ENCODE measurements around the gene SHROOM1. TPM values are rescaled to one million over a fixed set of nuclear protein-coding genes. Genes with fewer than 3 reads are reported as not detected.

The SHROOM1 gene
- total and polyA plus RNA-seq, 2 donors (not counting 3 experiments of a cell fraction or from before 2014, with no cell fraction given): 12.8 to 20.9 TPM

DNA sequence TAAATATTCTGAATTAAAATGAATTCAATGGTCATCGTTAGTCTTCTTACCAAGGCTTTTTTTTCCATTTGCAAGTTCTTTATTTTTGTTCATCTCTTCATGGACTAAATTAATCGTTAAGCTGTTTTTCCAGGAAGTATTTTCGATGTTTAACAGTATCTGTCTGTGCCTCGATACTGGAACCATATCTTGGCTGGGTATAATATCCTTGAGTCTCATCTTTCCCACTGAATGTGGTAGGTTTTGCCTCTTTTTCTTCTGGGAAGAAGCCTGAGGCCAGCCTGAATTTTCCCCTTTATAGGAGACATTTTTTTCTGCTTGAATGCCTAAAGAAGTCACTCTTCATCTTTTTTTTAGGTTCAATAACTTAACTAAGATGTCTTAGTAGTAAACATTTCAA, 49.4 kb downstream of the SHROOM1 start:
- no peak for FAIRE-seq
- no peak overlapping the region for H3K4me3 ChIP-seq (replicated peaks in 1 of 3; ENCODE audit: insufficient read depth in 1 of 3, low read depth in 1 of 3, low read length in 3 of 3)
- dilution Hi-C loops (cut with MboI; ENCODE audit: extremely low pct_ligation_motif_present, low sequenced_read_pairs) (no loop called here), intact Hi-C loops (cut with micrococcal nuclease) (no loop called here)
- DNase-seq (ENCODE audit: low read depth, low spot score): no peak
- H3K9ac ChIP-seq (replicated peaks; ENCODE audit: extremely low read depth, insufficient read depth, low read length): no peak overlapping the region
- H3K36me3 ChIP-seq (ENCODE audit: control insufficient read depth in 2 of 2, extremely low read depth in 1 of 2, insufficient read depth in 2 of 2, low read length in 2 of 2): no peaks in the 10 kb centered on the region
- H3K27me3 ChIP-seq (ENCODE audit: control insufficient read depth in 2 of 2, insufficient read depth in 2 of 2, low read length in 2 of 2): no peaks in the 10 kb centered on the region
- peaks cover 23% of the 10 kb centered on the region for H3K4me1 ChIP-seq (ENCODE audit: control insufficient read depth, extremely low read depth, insufficient read depth, low read length)
- H3K9me1 ChIP-seq (replicated peaks; ENCODE audit: control insufficient read depth, extremely low read depth, insufficient read depth, low read length): no peaks in the 10 kb centered on the region
- POLR2A ChIA-PET: no interaction called here
- H4K20me1 ChIP-seq (replicated peaks; ENCODE audit: control insufficient read depth, extremely low read depth, insufficient read depth, low read length): no peaks in the 10 kb centered on the region
- no peak overlapping the region for H3K27ac ChIP-seq (ENCODE audit: insufficient read depth, low read depth, low read length)
- no peak overlapping the region for H3K4me2 ChIP-seq (ENCODE audit: insufficient read depth, low read length)
- H3K79me2 ChIP-seq (ENCODE audit: control insufficient read depth, insufficient read depth, low read length): peaks cover 5% of the 10 kb centered on the region
- no peaks in the 10 kb centered on the region for H3K9me3 ChIP-seq (replicated peaks; ENCODE audit: control insufficient read depth, insufficient read depth, low read length)
- CTCF ChIA-PET: interaction anchor here (1.4 to 1.7 kb wide), 3 partner anchors 34 to 48 kb away, joined by 3 to 11 read pairs (median 6); partner anchors contain the start of gene CCNI2
- H2AFZ ChIP-seq (ENCODE audit: low read depth, low read length): no peak overlapping the region
- BruUV-seq (replicated peaks): no TSS peak
- TF ChIP-seq EZH2 (IDR thresholded peaks at IDR 0.05; ENCODE audit: borderline replicate concordance, low read depth, low read length, severe bottlenecking): no peak
- no peak for TF ChIP-seq GATA2 (IDR thresholded peaks at IDR 0.05; ENCODE audit: insufficient read depth, insufficient read length, low read depth, low read length)
- no peak for TF ChIP-seq FOS (IDR thresholded peaks at IDR 0.05; ENCODE audit: borderline replicate concordance, insufficient read depth, low read length)
- TF ChIP-seq, protein P1, sequence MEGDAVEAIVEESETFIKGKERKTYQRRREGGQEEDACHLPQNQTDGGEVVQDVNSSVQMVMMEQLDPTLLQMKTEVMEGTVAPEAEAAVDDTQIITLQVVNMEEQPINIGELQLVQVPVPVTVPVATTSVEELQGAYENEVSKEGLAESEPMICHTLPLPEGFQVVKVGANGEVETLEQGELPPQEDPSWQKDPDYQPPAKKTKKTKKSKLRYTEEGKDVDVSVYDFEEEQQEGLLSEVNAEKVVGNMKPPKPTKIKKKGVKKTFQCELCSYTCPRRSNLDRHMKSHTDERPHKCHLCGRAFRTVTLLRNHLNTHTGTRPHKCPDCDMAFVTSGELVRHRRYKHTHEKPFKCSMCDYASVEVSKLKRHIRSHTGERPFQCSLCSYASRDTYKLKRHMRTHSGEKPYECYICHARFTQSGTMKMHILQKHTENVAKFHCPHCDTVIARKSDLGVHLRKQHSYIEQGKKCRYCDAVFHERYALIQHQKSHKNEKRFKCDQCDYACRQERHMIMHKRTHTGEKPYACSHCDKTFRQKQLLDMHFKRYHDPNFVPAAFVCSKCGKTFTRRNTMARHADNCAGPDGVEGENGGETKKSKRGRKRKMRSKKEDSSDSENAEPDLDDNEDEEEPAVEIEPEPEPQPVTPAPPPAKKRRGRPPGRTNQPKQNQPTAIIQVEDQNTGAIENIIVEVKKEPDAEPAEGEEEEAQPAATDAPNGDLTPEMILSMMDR (IDR thresholded peaks at IDR 0.05; ENCODE audit: extremely low read depth in 1 of 2, insufficient read depth in 1 of 2, low read depth in 1 of 2, low read length in 2 of 2): no peak
- TF ChIP-seq JUN (IDR thresholded peaks at IDR 0.05; ENCODE audit: borderline replicate concordance, insufficient read depth, insufficient read length, low read depth): no peak
- no peak for TF ChIP-seq MYC (IDR thresholded peaks at IDR 0.05; ENCODE audit: low read depth, low read length)
- no peak for TF ChIP-seq POLR2AphosphoS5 (IDR thresholded peaks at IDR 0.05; ENCODE audit: insufficient read depth, low read depth, low read length)
- TF ChIP-seq POLR2A (IDR thresholded peaks at IDR 0.05; ENCODE audit: low read depth, low read length): no peak
- TF ChIP-seq, protein P2, sequence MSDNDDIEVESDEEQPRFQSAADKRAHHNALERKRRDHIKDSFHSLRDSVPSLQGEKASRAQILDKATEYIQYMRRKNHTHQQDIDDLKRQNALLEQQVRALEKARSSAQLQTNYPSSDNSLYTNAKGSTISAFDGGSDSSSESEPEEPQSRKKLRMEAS (IDR thresholded peaks at IDR 0.05; ENCODE audit: insufficient read depth, insufficient read length): no peak
